ENCODE results near the gene SLC41A3. TPM values are rescaled to one million over a fixed set of nuclear protein-coding genes. Genes with fewer than 3 reads are reported as not detected.

SLC41A3 gene
- total and polyA plus RNA-seq, 10 of the 15 experiments (the other 5 are each of a cell fraction or from before 2014, with no cell fraction given), result 8.3 to 29.5 (median 16.7) TPM

GRCh38 chr3:125990253-125990970, 93.5 kb downstream of the SLC41A3 start:
- H3K9ac ChIP-seq (ENCODE audit: control insufficient read depth, insufficient read depth, low read length), result peak overlapping the region; percentile 72
- ChIA-PET CTCF (no interaction called here), RAD21 (ENCODE audit: unreplicated experiment) (no interaction called here), SMC1A (ENCODE audit: uncharacterized antibody, unreplicated experiment) (interaction anchor here (1.2 kb wide), 1 partner anchor 14 kb away, joined by 3 read pairs; no protein-coding TSS in a partner anchor), POLR2A (no interaction called here)
- peak overlapping the region; percentile 90 for H3K4me2 ChIP-seq (ENCODE audit: control insufficient read depth, insufficient read depth)
- FAIRE-seq (no peak), ATAC-seq (peak; percentile 99), DNase-seq (ENCODE audit: low read depth, low spot score) (peak; percentile 4)
- no peaks in the 10 kb centered on the region for H4K20me1 ChIP-seq (ENCODE audit: control insufficient read depth, insufficient read depth)
- H3K79me2 ChIP-seq (ENCODE audit: control insufficient read depth, insufficient read depth, low read length), result no peaks in the 10 kb centered on the region
- H2AFZ ChIP-seq (ENCODE audit: control insufficient read depth, low read depth, low read length), result peak overlapping the region; percentile 84
- intact Hi-C loops (cut with micrococcal nuclease; ENCODE audit: unreplicated experiment) (no loop called here), in situ Hi-C loops (cut with MboI) (no loop called here)
- peak overlapping the region; percentile 42; the same call in 1 of the 2 replicates for H3K27ac ChIP-seq (ENCODE audit: control insufficient read depth, insufficient read depth)
- no peaks in the 10 kb centered on the region for H3K36me3 ChIP-seq (ENCODE audit: control insufficient read depth in 2 of 2, insufficient read depth in 2 of 2, low read length in 1 of 2)
- no TSS peak for BruUV-seq (replicated peaks)
- no peaks in the 10 kb centered on the region for H3K9me3 ChIP-seq (replicated peaks; ENCODE audit: control insufficient read depth, insufficient read depth, low read length)
- H3K4me3 ChIP-seq, result peak overlapping the region; percentile 78
- no peaks in the 10 kb centered on the region for H3K4me1 ChIP-seq (ENCODE audit: control insufficient read depth, insufficient read depth, low read length)
- WGBS (ENCODE audit: insufficient coverage, insufficient replicate concordance, low lambda C conversion rate, missing lambda C conversion rate), result 4% methylated on average over 37 of the region's 52 CpGs
- no peaks in the 10 kb centered on the region for H3K27me3 ChIP-seq (replicated peaks in 1 of 2; ENCODE audit: control insufficient read depth in 2 of 2, insufficient read depth in 2 of 2, low read length in 1 of 2)
- TF ChIP-seq POLR2AphosphoS2 (IDR thresholded peaks at IDR 0.05; ENCODE audit: low read depth, low read length) (0 out of 2 replicates have a peak, but pooled peaks have one; percentile 31), GABPA (IDR thresholded peaks at IDR 0.05; ENCODE audit: low read depth) (peak; percentile 89), NFYB (IDR thresholded peaks at IDR 0.05; ENCODE audit: insufficient read depth, low read depth, low read length) (no peak), PAX8 (IDR thresholded peaks at IDR 0.05) (no peak), NR2C2 (IDR thresholded peaks at IDR 0.05; ENCODE audit: borderline replicate concordance, control insufficient read depth, insufficient read length, low read depth) (no peak), ZNF622 (IDR thresholded peaks at IDR 0.05) (no peak), HCFC1 (IDR thresholded peaks at IDR 0.05; ENCODE audit: low read length) (peak; percentile 46; the same call in 1 of the 2 replicates), SIX5 (IDR thresholded peaks at IDR 0.05; ENCODE audit: low read depth, low read length, severe bottlenecking) (peak; percentile 18), RUNX3 (IDR thresholded peaks at IDR 0.05; ENCODE audit: low read length) (0 out of 2 replicates have a peak, but pooled peaks have one; percentile 14), EED (IDR thresholded peaks at IDR 0.05; ENCODE audit: low read depth) (0 out of 2 replicates have a peak, but pooled peaks have one; percentile 14), TAF1 (IDR thresholded peaks at IDR 0.05; ENCODE audit: borderline replicate concordance, low read depth, low read length) (peak; percentile 71; the same call in 1 of the 2 replicates)
- TF ChIP-seq, protein P1, sequence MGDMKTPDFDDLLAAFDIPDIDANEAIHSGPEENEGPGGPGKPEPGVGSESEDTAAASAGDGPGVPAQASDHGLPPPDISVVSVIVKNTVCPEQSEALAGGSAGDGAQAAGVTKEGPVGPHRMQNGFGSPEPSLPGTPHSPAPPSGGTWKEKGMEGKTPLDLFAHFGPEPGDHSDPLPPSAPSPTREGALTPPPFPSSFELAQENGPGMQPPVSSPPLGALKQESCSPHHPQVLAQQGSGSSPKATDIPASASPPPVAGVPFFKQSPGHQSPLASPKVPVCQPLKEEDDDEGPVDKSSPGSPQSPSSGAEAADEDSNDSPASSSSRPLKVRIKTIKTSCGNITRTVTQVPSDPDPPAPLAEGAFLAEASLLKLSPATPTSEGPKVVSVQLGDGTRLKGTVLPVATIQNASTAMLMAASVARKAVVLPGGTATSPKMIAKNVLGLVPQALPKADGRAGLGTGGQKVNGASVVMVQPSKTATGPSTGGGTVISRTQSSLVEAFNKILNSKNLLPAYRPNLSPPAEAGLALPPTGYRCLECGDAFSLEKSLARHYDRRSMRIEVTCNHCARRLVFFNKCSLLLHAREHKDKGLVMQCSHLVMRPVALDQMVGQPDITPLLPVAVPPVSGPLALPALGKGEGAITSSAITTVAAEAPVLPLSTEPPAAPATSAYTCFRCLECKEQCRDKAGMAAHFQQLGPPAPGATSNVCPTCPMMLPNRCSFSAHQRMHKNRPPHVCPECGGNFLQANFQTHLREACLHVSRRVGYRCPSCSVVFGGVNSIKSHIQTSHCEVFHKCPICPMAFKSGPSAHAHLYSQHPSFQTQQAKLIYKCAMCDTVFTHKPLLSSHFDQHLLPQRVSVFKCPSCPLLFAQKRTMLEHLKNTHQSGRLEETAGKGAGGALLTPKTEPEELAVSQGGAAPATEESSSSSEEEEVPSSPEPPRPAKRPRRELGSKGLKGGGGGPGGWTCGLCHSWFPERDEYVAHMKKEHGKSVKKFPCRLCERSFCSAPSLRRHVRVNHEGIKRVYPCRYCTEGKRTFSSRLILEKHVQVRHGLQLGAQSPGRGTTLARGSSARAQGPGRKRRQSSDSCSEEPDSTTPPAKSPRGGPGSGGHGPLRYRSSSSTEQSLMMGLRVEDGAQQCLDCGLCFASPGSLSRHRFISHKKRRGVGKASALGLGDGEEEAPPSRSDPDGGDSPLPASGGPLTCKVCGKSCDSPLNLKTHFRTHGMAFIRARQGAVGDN (IDR thresholded peaks at IDR 0.05), result peak; percentile 59
- TF ChIP-seq, protein P2, sequence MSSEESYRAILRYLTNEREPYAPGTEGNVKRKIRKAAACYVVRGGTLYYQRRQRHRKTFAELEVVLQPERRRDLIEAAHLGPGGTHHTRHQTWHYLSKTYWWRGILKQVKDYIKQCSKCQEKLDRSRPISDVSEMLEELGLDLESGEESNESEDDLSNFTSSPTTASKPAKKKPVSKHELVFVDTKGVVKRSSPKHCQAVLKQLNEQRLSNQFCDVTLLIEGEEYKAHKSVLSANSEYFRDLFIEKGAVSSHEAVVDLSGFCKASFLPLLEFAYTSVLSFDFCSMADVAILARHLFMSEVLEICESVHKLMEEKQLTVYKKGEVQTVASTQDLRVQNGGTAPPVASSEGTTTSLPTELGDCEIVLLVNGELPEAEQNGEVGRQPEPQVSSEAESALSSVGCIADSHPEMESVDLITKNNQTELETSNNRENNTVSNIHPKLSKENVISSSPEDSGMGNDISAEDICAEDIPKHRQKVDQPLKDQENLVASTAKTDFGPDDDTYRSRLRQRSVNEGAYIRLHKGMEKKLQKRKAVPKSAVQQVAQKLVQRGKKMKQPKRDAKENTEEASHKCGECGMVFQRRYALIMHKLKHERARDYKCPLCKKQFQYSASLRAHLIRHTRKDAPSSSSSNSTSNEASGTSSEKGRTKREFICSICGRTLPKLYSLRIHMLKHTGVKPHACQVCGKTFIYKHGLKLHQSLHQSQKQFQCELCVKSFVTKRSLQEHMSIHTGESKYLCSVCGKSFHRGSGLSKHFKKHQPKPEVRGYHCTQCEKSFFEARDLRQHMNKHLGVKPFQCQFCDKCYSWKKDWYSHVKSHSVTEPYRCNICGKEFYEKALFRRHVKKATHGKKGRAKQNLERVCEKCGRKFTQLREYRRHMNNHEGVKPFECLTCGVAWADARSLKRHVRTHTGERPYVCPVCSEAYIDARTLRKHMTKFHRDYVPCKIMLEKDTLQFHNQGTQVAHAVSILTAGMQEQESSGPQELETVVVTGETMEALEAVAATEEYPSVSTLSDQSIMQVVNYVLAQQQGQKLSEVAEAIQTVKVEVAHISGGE (CRISPR knock-in tag; IDR thresholded peaks at IDR 0.05), result peak; percentile 11; the same call in 1 of the 2 replicates
